ENCODE data around the gene CCDC186. TPM values are rescaled to one million over a fixed set of nuclear protein-coding genes. Genes with fewer than 3 reads are reported as not detected.

Gene CCDC186
- total RNA-seq, 1 experiment from 2014 or later: 14.3 TPM

DNA sequence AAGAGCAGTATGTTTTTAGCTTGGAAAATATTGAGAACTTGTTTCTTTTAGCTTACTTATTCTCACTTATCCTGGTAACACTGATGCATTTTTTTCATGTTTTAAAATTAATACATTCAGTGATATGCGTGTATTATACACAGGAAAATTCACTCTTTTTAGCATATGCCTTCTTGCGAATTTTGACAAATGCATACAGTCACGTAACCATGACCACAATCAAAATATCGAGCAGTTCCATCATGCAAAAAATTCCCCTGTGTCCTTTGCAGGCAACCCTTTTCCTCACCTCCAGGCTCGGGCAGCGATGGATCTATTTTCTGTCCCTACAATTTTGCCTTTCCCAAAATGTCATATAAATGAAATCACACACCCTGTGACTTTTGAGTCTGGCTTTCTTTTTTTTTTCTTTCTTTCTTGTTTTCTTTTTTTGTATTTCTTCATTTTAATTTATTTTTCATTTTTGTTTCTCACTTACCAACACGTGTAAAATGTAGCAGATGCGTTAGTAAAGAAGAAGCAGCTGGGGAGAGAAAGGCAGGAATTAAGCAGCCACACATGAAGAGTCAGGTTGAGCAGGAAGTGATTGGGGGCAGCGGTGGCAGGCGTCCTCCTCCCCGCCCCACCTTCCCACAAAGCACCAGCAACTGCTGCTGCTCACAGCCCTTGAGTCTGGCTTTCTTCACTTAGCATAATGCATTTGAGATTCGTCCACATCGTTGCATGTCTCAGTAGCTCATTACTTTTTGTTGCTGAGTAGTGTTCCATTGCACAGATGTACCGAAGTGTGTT, 100.4 kb downstream of the CCDC186 start:
- ChIA-PET POLR2A (ENCODE audit: unreplicated experiment) (no interaction called here), CTCF (no interaction called here)
- BruUV-seq (replicated peaks): no TSS peak
- no peaks in the 10 kb centered on the region for H4K20me1 ChIP-seq (ENCODE audit: insufficient read depth)
- no peaks in the 10 kb centered on the region for H3K9me2 ChIP-seq (ENCODE audit: insufficient read depth)
- no peak overlapping the region for H3K4me2 ChIP-seq
- H3F3A ChIP-seq (ENCODE audit: insufficient read depth, low read depth): no peaks in the 10 kb centered on the region
- H3K27me3 ChIP-seq (ENCODE audit: insufficient read depth, low read depth): no peaks in the 10 kb centered on the region
- no peak overlapping the region for H3K27ac ChIP-seq
- H3K9me3 ChIP-seq (ENCODE audit: insufficient read depth, low read depth): no peaks in the 10 kb centered on the region
- H3K4me3 ChIP-seq: no peak overlapping the region
- TF ChIP-seq EZH2 (IDR thresholded peaks at IDR 0.05; ENCODE audit: low read depth): no peak
- TF ChIP-seq, protein P1, sequence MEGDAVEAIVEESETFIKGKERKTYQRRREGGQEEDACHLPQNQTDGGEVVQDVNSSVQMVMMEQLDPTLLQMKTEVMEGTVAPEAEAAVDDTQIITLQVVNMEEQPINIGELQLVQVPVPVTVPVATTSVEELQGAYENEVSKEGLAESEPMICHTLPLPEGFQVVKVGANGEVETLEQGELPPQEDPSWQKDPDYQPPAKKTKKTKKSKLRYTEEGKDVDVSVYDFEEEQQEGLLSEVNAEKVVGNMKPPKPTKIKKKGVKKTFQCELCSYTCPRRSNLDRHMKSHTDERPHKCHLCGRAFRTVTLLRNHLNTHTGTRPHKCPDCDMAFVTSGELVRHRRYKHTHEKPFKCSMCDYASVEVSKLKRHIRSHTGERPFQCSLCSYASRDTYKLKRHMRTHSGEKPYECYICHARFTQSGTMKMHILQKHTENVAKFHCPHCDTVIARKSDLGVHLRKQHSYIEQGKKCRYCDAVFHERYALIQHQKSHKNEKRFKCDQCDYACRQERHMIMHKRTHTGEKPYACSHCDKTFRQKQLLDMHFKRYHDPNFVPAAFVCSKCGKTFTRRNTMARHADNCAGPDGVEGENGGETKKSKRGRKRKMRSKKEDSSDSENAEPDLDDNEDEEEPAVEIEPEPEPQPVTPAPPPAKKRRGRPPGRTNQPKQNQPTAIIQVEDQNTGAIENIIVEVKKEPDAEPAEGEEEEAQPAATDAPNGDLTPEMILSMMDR (conservative IDR thresholded peaks at IDR 0.05): no peak
- H3K79me2 ChIP-seq (ENCODE audit: low read depth): no peaks in the 10 kb centered on the region
- no peak for DNase-seq
- intact Hi-C loops (cut with micrococcal nuclease; ENCODE audit: unreplicated experiment): no loop called here
- no peak overlapping the region for H2AFZ ChIP-seq
- no peaks in the 10 kb centered on the region for H3K36me3 ChIP-seq (ENCODE audit: low read depth)
- no peaks in the 10 kb centered on the region for H3K4me1 ChIP-seq (replicated peaks; ENCODE audit: insufficient read depth)

DNA sequence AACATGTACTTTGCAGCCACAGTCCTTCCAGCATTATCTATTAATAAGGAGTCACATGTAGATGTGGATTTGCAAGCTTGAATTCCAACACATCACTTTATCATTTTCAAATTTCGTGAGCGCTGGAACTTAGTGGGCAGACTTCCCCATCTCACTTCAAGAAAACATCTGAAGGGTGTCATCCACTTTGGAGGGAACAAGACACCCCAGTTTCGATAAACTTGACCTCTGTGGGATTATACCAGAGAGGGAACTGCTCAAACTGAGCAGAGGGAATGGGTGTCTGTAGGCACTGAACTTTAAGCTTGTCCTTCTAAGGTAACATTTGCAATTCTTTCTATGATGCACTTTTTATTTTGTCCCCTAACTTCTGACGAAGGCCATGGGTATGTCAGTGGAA, 102.8 kb downstream of the CCDC186 start:
- intact Hi-C loops (cut with micrococcal nuclease; ENCODE audit: unreplicated experiment): no loop called here
- H3K27ac ChIP-seq: no peak overlapping the region
- no peaks in the 10 kb centered on the region for H3F3A ChIP-seq (ENCODE audit: insufficient read depth, low read depth)
- CTCF ChIA-PET: no interaction called here
- TF ChIP-seq, protein P1 (conservative IDR thresholded peaks at IDR 0.05): no peak
- no peak for TF ChIP-seq EZH2 (IDR thresholded peaks at IDR 0.05; ENCODE audit: low read depth)
- POLR2A ChIA-PET (ENCODE audit: unreplicated experiment): no interaction called here
- no peak overlapping the region for H2AFZ ChIP-seq
- no peaks in the 10 kb centered on the region for H3K27me3 ChIP-seq (ENCODE audit: insufficient read depth, low read depth)
- no TSS peak for BruUV-seq (replicated peaks)
- no peaks in the 10 kb centered on the region for H4K20me1 ChIP-seq (ENCODE audit: insufficient read depth)
- no peaks in the 10 kb centered on the region for H3K36me3 ChIP-seq (ENCODE audit: low read depth)
- no peaks in the 10 kb centered on the region for H3K9me2 ChIP-seq (ENCODE audit: insufficient read depth)
- no peak for DNase-seq
- no peak overlapping the region for H3K4me3 ChIP-seq
- H3K4me2 ChIP-seq: no peak overlapping the region
- no peaks in the 10 kb centered on the region for H3K4me1 ChIP-seq (replicated peaks; ENCODE audit: insufficient read depth)
- H3K79me2 ChIP-seq (ENCODE audit: low read depth): no peaks in the 10 kb centered on the region
- no peaks in the 10 kb centered on the region for H3K9me3 ChIP-seq (ENCODE audit: insufficient read depth, low read depth)

Other genes with a start within 250 kb of the CCDC186 start
- gene ADRB1, start 130.3 kb downstream of the CCDC186 start, total RNA-seq (2021): 0.45 and 0.48 TPM in 2 replicates
- not detected in 2 replicates for gene TDRD1, start 5.2 kb upstream of the CCDC186 start, total RNA-seq (2021)
- gene VWA2, start 65.1 kb upstream of the CCDC186 start, total RNA-seq (2021): 0.48 and 1.2 TPM in 2 replicates
- 35.4 and 39.9 TPM in 2 replicates for gene AFAP1L2, start 230.3 kb upstream of the CCDC186 start, total RNA-seq (2021)

Data from PC-9 (cell line).